ENCODE data around the gene IGLL5.

The IGLL5 gene

GRCh38 chr22:22854466-22854865 lies 33.1 kb upstream of the IGLL5 start:
- Histone ChIP-seq H3K27me3 (ENCODE audit: insufficient read depth, low read length, poor library complexity, severe bottlenecking) (no peaks in the 10 kb centered on the region), H3K9me2 (replicated peaks; ENCODE audit: low read depth, low read length) (no peaks in the 10 kb centered on the region), H3F3A (ENCODE audit: low read depth) (no peaks in the 10 kb centered on the region), H3K9me3 (ENCODE audit: insufficient read depth, low read depth, low read length) (no peaks in the 10 kb centered on the region), H3K79me2 (ENCODE audit: insufficient read depth, low read length) (no peaks in the 10 kb centered on the region), H3K4me3 (ENCODE audit: low read length, poor library complexity, severe bottlenecking) (no peak overlapping the region), H3K4me2 (ENCODE audit: low read depth, low read length, poor library complexity, severe bottlenecking) (no peak overlapping the region), H2AFZ (ENCODE audit: low read length) (no peak overlapping the region), H3K36me3 (ENCODE audit: insufficient read depth, low read length) (no peaks in the 10 kb centered on the region), H3K4me1 (ENCODE audit: insufficient read depth, low read length, poor library complexity, severe bottlenecking) (no peaks in the 10 kb centered on the region), H3K9ac (ENCODE audit: low read depth, low read length, poor library complexity, severe bottlenecking) (no peak overlapping the region), H4K20me1 (ENCODE audit: insufficient read depth, low read length, poor library complexity, severe bottlenecking) (no peaks in the 10 kb centered on the region)
- TF ChIP-seq EZH2phosphoT487 (IDR thresholded peaks at IDR 0.05; ENCODE audit: borderline replicate concordance) (no peak), CTCF (conservative IDR thresholded peaks at IDR 0.05; ENCODE audit: low read length) (no peak)

DNA sequence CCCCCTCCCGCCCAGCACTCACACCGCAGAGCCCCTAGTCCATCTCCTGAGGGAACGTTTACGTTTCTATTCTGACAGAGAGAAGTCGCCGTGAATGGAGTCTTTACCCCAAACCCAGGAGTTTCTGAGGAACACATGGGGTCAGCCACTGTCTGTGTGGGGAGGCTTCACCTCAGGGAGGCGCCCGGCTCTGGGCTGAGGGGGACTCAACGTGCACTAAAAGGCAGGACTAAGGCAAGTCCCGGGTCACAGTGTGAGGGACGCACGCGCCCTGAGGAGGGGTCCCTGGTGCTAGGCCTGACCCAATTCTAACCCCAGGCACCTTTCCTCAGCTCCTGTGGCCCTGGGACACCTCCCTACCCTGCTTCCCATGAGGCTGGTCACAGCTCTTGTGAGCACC lies 32.5 kb upstream of the IGLL5 start:
- H3K4me2 ChIP-seq (ENCODE audit: low read depth, low read length, poor library complexity, severe bottlenecking), result no peak overlapping the region
- H3K9ac ChIP-seq (ENCODE audit: low read depth, low read length, poor library complexity, severe bottlenecking), result no peak overlapping the region
- H3K4me1 ChIP-seq (ENCODE audit: insufficient read depth, low read length, poor library complexity, severe bottlenecking), result no peaks in the 10 kb centered on the region

GRCh38 chr22:22855617-22856308 lies 31.9 kb upstream of the IGLL5 start:
- H3K36me3 ChIP-seq (ENCODE audit: insufficient read depth, low read length), result no peaks in the 10 kb centered on the region
- H3K27me3 ChIP-seq (ENCODE audit: insufficient read depth, low read length, poor library complexity, severe bottlenecking), result no peaks in the 10 kb centered on the region
- H3K9me2 ChIP-seq (replicated peaks; ENCODE audit: low read depth, low read length), result no peaks in the 10 kb centered on the region
- H4K20me1 ChIP-seq (ENCODE audit: insufficient read depth, low read length, poor library complexity, severe bottlenecking), result no peaks in the 10 kb centered on the region
- TF ChIP-seq EZH2phosphoT487 (IDR thresholded peaks at IDR 0.05; ENCODE audit: borderline replicate concordance) (no peak), CTCF (conservative IDR thresholded peaks at IDR 0.05; ENCODE audit: low read length) (peak; percentile 72)
- H3F3A ChIP-seq (ENCODE audit: low read depth), result no peaks in the 10 kb centered on the region
- H3K9me3 ChIP-seq (ENCODE audit: insufficient read depth, low read depth, low read length), result no peaks in the 10 kb centered on the region
- no peak overlapping the region for H3K4me3 ChIP-seq (ENCODE audit: low read length, poor library complexity, severe bottlenecking)
- no peaks in the 10 kb centered on the region for H3K79me2 ChIP-seq (ENCODE audit: insufficient read depth, low read length)
- H3K4me2 ChIP-seq (ENCODE audit: low read depth, low read length, poor library complexity, severe bottlenecking), result no peak overlapping the region
- H3K4me1 ChIP-seq (ENCODE audit: insufficient read depth, low read length, poor library complexity, severe bottlenecking), result no peaks in the 10 kb centered on the region
- H2AFZ ChIP-seq (ENCODE audit: low read length), result no peak overlapping the region
- H3K9ac ChIP-seq (ENCODE audit: low read depth, low read length, poor library complexity, severe bottlenecking), result no peak overlapping the region

More for the DNA sequence above, 32.5 kb upstream of the IGLL5 start:
- Histone ChIP-seq H3K79me2 (ENCODE audit: insufficient read depth, low read length) (no peaks in the 10 kb centered on the region), H3K27me3 (ENCODE audit: insufficient read depth, low read length, poor library complexity, severe bottlenecking) (no peaks in the 10 kb centered on the region), H3K9me3 (ENCODE audit: insufficient read depth, low read depth, low read length) (no peaks in the 10 kb centered on the region), H4K20me1 (ENCODE audit: insufficient read depth, low read length, poor library complexity, severe bottlenecking) (no peaks in the 10 kb centered on the region), H3K4me3 (ENCODE audit: low read length, poor library complexity, severe bottlenecking) (no peak overlapping the region), H3K36me3 (ENCODE audit: insufficient read depth, low read length) (no peaks in the 10 kb centered on the region), H2AFZ (ENCODE audit: low read length) (no peak overlapping the region), H3K9me2 (replicated peaks; ENCODE audit: low read depth, low read length) (no peaks in the 10 kb centered on the region), H3F3A (ENCODE audit: low read depth) (no peaks in the 10 kb centered on the region)
- TF ChIP-seq CTCF (conservative IDR thresholded peaks at IDR 0.05; ENCODE audit: low read length) (no peak), EZH2phosphoT487 (IDR thresholded peaks at IDR 0.05; ENCODE audit: borderline replicate concordance) (no peak)
